GM23248 (cell line): ENCODE measurements around the gene MORC4. TPM values are rescaled to one million over a fixed set of nuclear protein-coding genes. Genes with fewer than 3 reads are reported as not detected.

Source experiments
- DNase-seq: peaks from one replicate; pipeline ENCODE4 v3.0.0-alpha.2; 2015
- H2AFZ ChIP-seq: fragments of 200-600 bp; sonication (generic); 2 replicates; pipeline ENCODE4 v1.6.1; 2016; ENCODE audit warnings: antibody characterized with exemption
- H3F3A ChIP-seq: fragments of 200-600 bp; sonication (generic); 2 replicates; pipeline ENCODE4 v1.6.1; 2016; ENCODE audit warnings: mild to moderate bottlenecking, antibody characterized with exemption, mixed run types; ENCODE audit not compliant: insufficient read depth
- H3K27ac ChIP-seq: fragments of 200-600 bp; sonication (generic); 2 replicates; pipeline ENCODE4 v1.5.1; 2016; ENCODE audit warnings: mild to moderate bottlenecking
- H3K27me3 ChIP-seq: fragments of 200-600 bp; sonication (generic); replicated peaks from 2 replicates; pipeline ENCODE4 v1.6.1; 2016; ENCODE audit warnings: mild to moderate bottlenecking; ENCODE audit not compliant: insufficient read depth
- H3K36me3 ChIP-seq: fragments of 200-600 bp; sonication (generic); 2 replicates; pipeline ENCODE4 v1.6.1; 2016; ENCODE audit warnings: low read depth, mild to moderate bottlenecking
- H3K4me1 ChIP-seq: fragments of 200-600 bp; sonication (generic); 2 replicates; pipeline ENCODE4 v1.6.1; 2016; ENCODE audit warnings: mild to moderate bottlenecking; ENCODE audit not compliant: insufficient read depth
- H3K4me2 ChIP-seq: fragments of 200-600 bp; sonication (generic); one replicate; pipeline ENCODE4 v1.6.1; 2016; ENCODE audit warnings: mild to moderate bottlenecking; ENCODE audit not compliant: unreplicated experiment
- H3K4me3 ChIP-seq: fragments of 200-600 bp; sonication (generic); 2 replicates; pipeline ENCODE4 v1.5.1; 2016; ENCODE audit warnings: mild to moderate bottlenecking
- H3K79me2 ChIP-seq: fragments of 200-600 bp; sonication (generic); 2 replicates; pipeline ENCODE4 v1.6.1; 2016; ENCODE audit warnings: mild to moderate bottlenecking; ENCODE audit not compliant: insufficient read depth
- H3K9ac ChIP-seq: fragments of 200-600 bp; sonication (generic); 2 replicates; pipeline ENCODE4 v1.6.1; 2016; ENCODE audit warnings: mild to moderate bottlenecking
- H3K9me2 ChIP-seq: fragments of 200-600 bp; sonication (generic); 2 replicates; pipeline ENCODE4 v1.6.1; 2016; ENCODE audit warnings: mixed run types, mild to moderate bottlenecking, moderate library complexity; ENCODE audit not compliant: insufficient read depth
- H3K9me3 ChIP-seq: fragments of 200-600 bp; sonication (generic); one replicate; pipeline ENCODE4 v1.6.1; 2017; ENCODE audit warnings: low read depth
- H4K20me1 ChIP-seq: fragments of 200-600 bp; sonication (generic); 2 replicates; pipeline ENCODE4 v1.6.0; 2016; ENCODE audit not compliant: insufficient read depth
- EZH2 ChIP-seq: fragments of 200-600 bp; sonication (generic); IDR thresholded peaks from 2 replicates; pipeline ENCODE4 v1.6.1; 2018; ENCODE audit warnings: antibody characterized with exemption, mild to moderate bottlenecking; ENCODE audit not compliant: insufficient read depth, poor library complexity, severe bottlenecking
- EZH2phosphoT487 ChIP-seq: fragments of 200-600 bp; sonication (generic); IDR thresholded peaks from 2 replicates; pipeline ENCODE4 v1.6.1; 2018; ENCODE audit warnings: antibody characterized with exemption, moderate library complexity, mild to moderate bottlenecking, low read depth; ENCODE audit not compliant: insufficient read depth
- WGBS, 2 experiments: methylation state at CpG; one replicate each; pipeline ENCODE4 v1.1.6; 2015 to 2017; ENCODE audit warnings: low lambda C conversion rate in 2 of 2, low coverage in 1 of 2; ENCODE audit errors: missing lambda C conversion rate in 2 of 2; 5-methylcytosine and 5-hydroxymethylcytosine counted together
- in situ Hi-C: fragments of 300-500 bp; cut with MboI; formaldehyde crosslinking; loops from 2 replicates; pipeline ENCODE4 v1.15.0; 2020
- polyA plus RNA-seq: library from polyadenylated mRNA; unstranded; fragments of >200 nt; fragmentation: Nextera tagmentation; extraction: Ambion mirVana; gene quantifications from 2 replicates; pipeline ENCODE4 v1.2.1, GENCODE V29; 2016
- total RNA-seq: library from RNA; depleted of rRNA; stranded (reverse); fragments of >200 nt; shearing (Covaris generic); gene quantifications from 2 replicates; pipeline ENCODE4 v1.2.3, GENCODE V29; 2014; rRNA removed

Gene MORC4
- 23.7 and 24.8 TPM in 2 replicates for total RNA-seq
- polyA plus RNA-seq = 12.3 and 13.4 TPM in 2 replicates

DNA sequence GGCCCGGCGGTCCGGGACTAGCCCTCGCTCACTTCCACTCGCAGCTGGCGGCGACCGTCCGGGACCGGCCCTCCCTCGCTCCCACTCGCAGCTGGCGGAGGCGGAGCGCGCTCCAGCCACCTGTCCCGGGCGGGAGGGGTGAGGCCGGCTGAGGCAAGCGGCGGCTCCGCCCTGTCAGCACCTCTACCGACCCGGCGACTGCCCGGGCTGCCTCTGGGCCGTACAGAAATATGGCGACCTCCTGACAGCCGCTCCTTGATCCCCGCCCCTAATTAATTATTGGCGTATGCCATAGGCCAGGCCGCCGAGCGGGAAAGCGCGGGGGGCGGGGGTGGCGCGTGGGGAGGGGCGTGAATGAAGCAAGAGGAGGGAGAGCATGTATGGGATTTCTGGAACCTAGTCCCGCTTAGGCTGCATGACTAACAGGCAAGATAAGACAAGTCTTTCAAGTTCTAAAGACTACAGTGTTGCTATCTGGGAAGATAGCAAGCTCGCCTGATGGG, at the start of gene MORC4:
TSS of gene MORC4 (minus strand) at position 200 of the 503 bp plus-strand sequence. CDS start 243 bp downstream, outside the sequence.
- peak; percentile 63 for DNase-seq
- H3K4me2 ChIP-seq = peak within 1 kb of the TSS; percentile 85
- H4K20me1 ChIP-seq = no peaks in the 10 kb centered on the region
- no peaks in the 10 kb centered on the region for H3K9me2 ChIP-seq
- H3F3A ChIP-seq = no peaks in the 10 kb centered on the region
- peak within 1 kb of the TSS; percentile 72 for H3K27ac ChIP-seq
- H3K9me3 ChIP-seq = no peaks in the 10 kb centered on the region
- H3K9ac ChIP-seq = peak within 1 kb of the TSS; percentile 89
- peaks cover 15% of the 10 kb centered on the region; the same call in 1 of the 2 replicates for H3K79me2 ChIP-seq
- no peak for TF ChIP-seq EZH2
- no peak for TF ChIP-seq EZH2phosphoT487
- in situ Hi-C loops = no loop called here
- no peaks in the 10 kb centered on the region for H3K36me3 ChIP-seq
- 0 to 1% methylated on average over 16 to 40 of the region's 42 CpGs for WGBS, 2 experiments
- H3K27me3 ChIP-seq = no peaks in the 10 kb centered on the region
- no peaks in the 10 kb centered on the region for H3K4me1 ChIP-seq
- peak within 1 kb of the TSS; percentile 88 for H3K4me3 ChIP-seq
- H2AFZ ChIP-seq = peak within 1 kb of the TSS; percentile 80

DNA sequence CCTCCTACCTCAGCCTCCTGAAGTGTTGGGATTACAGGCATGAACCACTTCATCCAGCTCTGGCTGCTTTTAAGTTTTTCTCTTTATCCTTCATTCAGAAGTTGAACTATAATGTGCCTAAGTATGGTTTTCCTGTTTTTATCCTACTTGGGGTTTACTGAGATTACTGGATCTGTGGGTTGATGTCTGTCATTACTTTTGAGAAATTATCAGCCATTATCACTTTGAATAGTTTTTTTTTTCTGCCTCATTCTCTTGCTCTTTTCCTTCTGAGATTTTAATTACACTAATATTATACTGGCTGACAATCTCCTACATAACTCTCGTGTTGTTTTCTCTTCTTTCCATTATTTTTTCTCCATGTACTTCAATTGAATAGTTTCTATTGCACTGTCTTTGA, 47.6 kb upstream of the MORC4 start:
- Histone ChIP-seq H3K9me3 (no peaks in the 10 kb centered on the region), H3K4me3 (no peak overlapping the region), H3K27ac (no peak overlapping the region), H3K4me1 (no peaks in the 10 kb centered on the region), H3K4me2 (no peak overlapping the region), H3F3A (no peaks in the 10 kb centered on the region), H3K9ac (no peak overlapping the region), H3K27me3 (no peaks in the 10 kb centered on the region; the same call in 1 of the 2 replicates), H3K79me2 (no peaks in the 10 kb centered on the region), H2AFZ (no peak overlapping the region), H3K9me2 (no peaks in the 10 kb centered on the region), H3K36me3 (no peaks in the 10 kb centered on the region), H4K20me1 (no peaks in the 10 kb centered on the region)
- WGBS, 2 experiments = 4 to 25% methylated on average over 1 of the region's 1 CpG
- TF ChIP-seq EZH2 (no peak), EZH2phosphoT487 (no peak)
- in situ Hi-C loops = loop anchor here (25.0 kb wide), 1 partner anchor 390 kb away; the partner anchor contains the start of gene FRMPD3
- DNase-seq = no peak

- Histone ChIP-seq H3K9me2 (no peaks in the 10 kb centered on the region), H2AFZ (no peak overlapping the region), H3K9ac (no peak overlapping the region), H3K27me3 (no peaks in the 10 kb centered on the region), H3K27ac (no peak overlapping the region), H3K36me3 (no peaks in the 10 kb centered on the region), H3K4me2 (no peak overlapping the region), H3K9me3 (no peaks in the 10 kb centered on the region), H3K4me1 (no peaks in the 10 kb centered on the region), H3K4me3 (no peak overlapping the region), H3K79me2 (no peaks in the 10 kb centered on the region), H3F3A (no peaks in the 10 kb centered on the region), H4K20me1 (no peaks in the 10 kb centered on the region)
- WGBS, 2 experiments = 6 to 15% methylated on average over 1 of the region's 1 CpG
- TF ChIP-seq EZH2 (no peak), EZH2phosphoT487 (no peak)
- in situ Hi-C loops = loop anchor here (25.0 kb wide), 1 partner anchor 408 kb away; the partner anchor contains the start of gene FRMPD3
- DNase-seq = no peak
Measured at GRCh38 chrX:107029752-107030151, 29.7 kb upstream of the MORC4 start.

DNA sequence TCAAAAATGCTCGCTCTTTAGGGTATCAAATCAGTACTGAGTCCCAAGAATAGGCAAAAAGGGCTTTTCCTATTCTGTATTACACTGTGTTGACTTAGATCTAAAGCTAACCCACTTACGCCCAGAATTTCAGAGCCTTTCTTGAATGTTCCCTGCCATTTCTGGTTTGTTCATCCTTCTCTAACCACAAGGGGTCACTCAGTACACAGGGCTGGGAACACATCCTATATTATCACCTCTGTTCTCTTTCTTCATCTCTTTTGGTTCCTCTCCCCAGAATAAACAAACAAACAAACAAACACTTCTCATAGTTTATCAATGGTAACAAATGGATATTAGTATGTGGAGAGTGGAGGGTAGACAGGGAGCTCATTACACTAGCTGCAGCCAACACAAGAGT, 25.5 kb upstream of the MORC4 start:
- Histone ChIP-seq H3K36me3 (no peaks in the 10 kb centered on the region), H3K4me1 (no peaks in the 10 kb centered on the region), H3K4me2 (no peak overlapping the region), H3K9me2 (no peaks in the 10 kb centered on the region), H3K9ac (no peak overlapping the region), H3F3A (no peaks in the 10 kb centered on the region), H3K9me3 (no peaks in the 10 kb centered on the region), H3K27me3 (no peaks in the 10 kb centered on the region), H2AFZ (no peak overlapping the region), H3K27ac (no peak overlapping the region), H3K4me3 (no peak overlapping the region), H3K79me2 (no peaks in the 10 kb centered on the region), H4K20me1 (no peaks in the 10 kb centered on the region)
- peak; percentile 48 for DNase-seq
- TF ChIP-seq EZH2 (no peak), EZH2phosphoT487 (no peak)
- WGBS, 2 experiments = 3 to 4% methylated on average over 2 of the region's 2 CpGs
- in situ Hi-C loops = loop anchor here (25.0 kb wide), 1 partner anchor 412 kb away; the partner anchor contains the start of gene FRMPD3
